ENCODE results near the gene STARD3NL. TPM values are rescaled to one million over a fixed set of nuclear protein-coding genes. Genes with fewer than 3 reads are reported as not detected.

Gene STARD3NL
- total RNA-seq, 1 experiment from 2014 or later, result 66.4 TPM

DNA sequence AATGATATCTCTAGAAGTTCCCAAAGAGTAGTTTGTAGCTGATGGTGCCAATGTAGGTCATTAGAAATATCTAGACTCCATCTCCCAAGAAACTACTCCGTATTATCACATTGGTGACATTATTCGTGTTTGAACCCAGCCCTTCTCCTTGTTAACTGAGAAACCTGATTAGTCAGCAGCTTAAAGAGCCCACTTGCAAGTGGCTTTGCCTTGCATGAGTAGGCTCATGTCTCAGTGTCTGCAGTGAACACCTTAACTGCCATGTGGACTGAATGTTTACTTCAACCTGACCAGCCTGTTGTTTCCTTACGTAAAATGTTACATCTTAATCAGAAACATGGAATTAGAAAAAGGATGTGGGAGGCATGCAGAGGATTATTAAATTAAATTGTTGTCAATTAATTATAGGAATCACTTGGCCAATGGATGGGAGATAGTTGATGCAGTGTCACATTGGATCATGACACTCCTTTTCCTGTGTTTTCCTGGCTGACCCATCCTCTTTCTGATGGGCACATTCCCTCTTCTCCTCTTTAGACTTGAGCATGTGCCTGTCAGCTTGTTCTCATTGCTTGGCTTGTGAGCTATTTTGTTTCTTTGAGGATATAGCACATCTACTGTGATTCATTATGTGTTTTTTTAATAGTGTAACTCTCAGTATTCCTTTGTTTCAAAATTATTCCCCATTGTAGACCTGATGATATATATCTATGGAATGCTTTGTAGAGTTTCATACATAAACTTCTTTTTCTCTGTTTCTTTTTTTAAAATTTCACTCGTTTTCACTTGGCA, 18.0 kb downstream of the STARD3NL start:
- peak overlapping the region; percentile 42 for H3K27ac Mint-ChIP-seq (ENCODE audit: unreplicated experiment)
- TF ChIP-seq, protein P1, sequence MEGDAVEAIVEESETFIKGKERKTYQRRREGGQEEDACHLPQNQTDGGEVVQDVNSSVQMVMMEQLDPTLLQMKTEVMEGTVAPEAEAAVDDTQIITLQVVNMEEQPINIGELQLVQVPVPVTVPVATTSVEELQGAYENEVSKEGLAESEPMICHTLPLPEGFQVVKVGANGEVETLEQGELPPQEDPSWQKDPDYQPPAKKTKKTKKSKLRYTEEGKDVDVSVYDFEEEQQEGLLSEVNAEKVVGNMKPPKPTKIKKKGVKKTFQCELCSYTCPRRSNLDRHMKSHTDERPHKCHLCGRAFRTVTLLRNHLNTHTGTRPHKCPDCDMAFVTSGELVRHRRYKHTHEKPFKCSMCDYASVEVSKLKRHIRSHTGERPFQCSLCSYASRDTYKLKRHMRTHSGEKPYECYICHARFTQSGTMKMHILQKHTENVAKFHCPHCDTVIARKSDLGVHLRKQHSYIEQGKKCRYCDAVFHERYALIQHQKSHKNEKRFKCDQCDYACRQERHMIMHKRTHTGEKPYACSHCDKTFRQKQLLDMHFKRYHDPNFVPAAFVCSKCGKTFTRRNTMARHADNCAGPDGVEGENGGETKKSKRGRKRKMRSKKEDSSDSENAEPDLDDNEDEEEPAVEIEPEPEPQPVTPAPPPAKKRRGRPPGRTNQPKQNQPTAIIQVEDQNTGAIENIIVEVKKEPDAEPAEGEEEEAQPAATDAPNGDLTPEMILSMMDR (IDR thresholded peaks at IDR 0.05; ENCODE audit: unreplicated experiment), result no peak
- H3K4me3 Mint-ChIP-seq (ENCODE audit: low read depth, unreplicated experiment), result no peak overlapping the region
- no peaks in the 10 kb centered on the region for H3K27me3 Mint-ChIP-seq (ENCODE audit: unreplicated experiment)
- peaks cover 23% of the 10 kb centered on the region for H3K4me1 Mint-ChIP-seq (ENCODE audit: low read depth, unreplicated experiment)
- BruUV-seq (replicated peaks), result no TSS peak
- CTCF ChIA-PET, result interaction anchor here (1.2 kb wide), 2 partner anchors 9 to 20 kb away, joined by 4 to 6 read pairs; no protein-coding TSS in a partner anchor
- no peak for DNase-seq
- no peaks in the 10 kb centered on the region for H3K36me3 Mint-ChIP-seq (ENCODE audit: insufficient read depth, unreplicated experiment)
- H3K9me3 Mint-ChIP-seq (ENCODE audit: low read depth, unreplicated experiment), result peaks cover 4% of the 10 kb centered on the region
- intact Hi-C loops (cut with micrococcal nuclease; ENCODE audit: unreplicated experiment), result no loop called here

DNA sequence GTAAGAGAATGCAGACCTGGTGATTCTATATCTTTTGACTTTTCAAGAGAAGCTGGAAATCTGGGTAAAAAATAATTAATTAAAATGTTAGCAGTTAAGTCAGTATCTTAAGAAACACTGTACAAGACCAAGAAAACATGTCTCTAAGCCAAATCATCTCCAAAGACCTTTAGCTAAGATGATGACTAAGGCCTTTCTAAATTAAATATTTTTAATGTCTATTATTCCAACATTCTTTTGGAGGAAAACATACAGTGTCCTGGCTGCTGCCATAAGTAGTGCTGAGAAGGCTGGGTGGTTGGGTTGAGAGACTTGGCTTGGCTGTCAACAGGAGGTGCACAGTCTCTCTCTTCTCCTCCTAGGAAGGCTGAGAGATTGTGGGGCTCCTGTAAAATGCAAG, 20.3 kb downstream of the STARD3NL start:
- Mint-ChIP-seq H3K36me3 (ENCODE audit: insufficient read depth, unreplicated experiment) (no peaks in the 10 kb centered on the region), H3K27ac (ENCODE audit: unreplicated experiment) (no peak overlapping the region), H3K27me3 (ENCODE audit: unreplicated experiment) (no peaks in the 10 kb centered on the region), H3K4me1 (ENCODE audit: low read depth, unreplicated experiment) (peaks cover 23% of the 10 kb centered on the region), H3K4me3 (ENCODE audit: low read depth, unreplicated experiment) (no peak overlapping the region), H3K9me3 (ENCODE audit: low read depth, unreplicated experiment) (no peaks in the 10 kb centered on the region)
- intact Hi-C loops (cut with micrococcal nuclease; ENCODE audit: unreplicated experiment), result no loop called here
- DNase-seq, result no peak
- CTCF ChIA-PET, result interaction anchor here (2.1 kb wide), 1 partner anchor 17 kb away, joined by 9 read pairs; no protein-coding TSS in a partner anchor
- no TSS peak for BruUV-seq (replicated peaks)
- TF ChIP-seq, protein P1 (IDR thresholded peaks at IDR 0.05; ENCODE audit: unreplicated experiment), result no peak

DNA sequence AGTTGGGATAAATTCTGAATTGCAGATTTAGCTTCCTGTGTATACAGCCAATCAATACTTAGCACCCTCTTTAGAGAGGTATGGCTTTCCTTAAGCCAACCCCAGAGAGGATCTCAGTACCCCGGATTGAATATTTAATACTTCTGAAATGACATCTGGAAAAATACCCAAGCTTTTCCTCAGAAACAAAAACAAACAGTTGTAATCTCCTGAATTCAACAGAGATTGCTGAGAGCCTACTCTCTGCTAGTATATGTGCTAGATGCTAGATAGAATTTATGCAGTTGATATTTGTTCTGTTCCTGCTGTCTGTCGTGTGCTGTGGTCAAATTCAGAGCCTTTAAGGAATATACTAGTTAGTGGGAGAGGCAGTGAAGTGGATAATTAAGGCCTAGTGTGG, 21.1 kb downstream of the STARD3NL start:
- no peaks in the 10 kb centered on the region for H3K27me3 Mint-ChIP-seq (ENCODE audit: unreplicated experiment)
- no peak for DNase-seq
- no peaks in the 10 kb centered on the region for H3K36me3 Mint-ChIP-seq (ENCODE audit: insufficient read depth, unreplicated experiment)
- H3K4me3 Mint-ChIP-seq (ENCODE audit: low read depth, unreplicated experiment), result no peak overlapping the region
- H3K27ac Mint-ChIP-seq (ENCODE audit: unreplicated experiment), result no peak overlapping the region
- TF ChIP-seq, protein P1 (IDR thresholded peaks at IDR 0.05; ENCODE audit: unreplicated experiment), result no peak
- peaks cover 23% of the 10 kb centered on the region for H3K4me1 Mint-ChIP-seq (ENCODE audit: low read depth, unreplicated experiment)
- H3K9me3 Mint-ChIP-seq (ENCODE audit: low read depth, unreplicated experiment), result peaks cover 2% of the 10 kb centered on the region
- CTCF ChIA-PET, result interaction anchor here (0.6 kb wide), 1 partner anchor 239 kb away, joined by 3 read pairs; no protein-coding TSS in a partner anchor
- no TSS peak for BruUV-seq (replicated peaks)
- intact Hi-C loops (cut with micrococcal nuclease; ENCODE audit: unreplicated experiment), result no loop called here

DNA sequence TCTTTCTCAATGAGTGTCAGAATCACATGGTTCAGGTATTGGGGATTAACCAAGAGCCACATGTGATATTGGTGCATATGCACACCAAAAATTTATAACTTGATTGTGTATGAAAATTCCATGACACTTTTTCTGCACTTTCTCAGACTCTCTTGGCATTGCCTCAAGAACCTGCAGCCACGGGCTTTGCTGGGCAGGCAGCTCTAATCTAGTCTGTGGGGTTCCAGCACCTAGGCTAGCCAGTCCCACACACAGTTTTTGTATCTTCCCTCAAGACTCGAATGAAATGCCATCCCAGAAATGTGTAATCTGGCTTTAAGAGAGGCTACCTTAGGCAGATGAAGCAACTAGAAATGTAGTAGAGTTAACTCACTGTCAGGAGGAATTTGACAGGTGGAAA, 21.7 kb downstream of the STARD3NL start:
- no TSS peak for BruUV-seq (replicated peaks)
- Mint-ChIP-seq H3K27me3 (ENCODE audit: unreplicated experiment) (no peaks in the 10 kb centered on the region), H3K4me1 (ENCODE audit: low read depth, unreplicated experiment) (peaks cover 23% of the 10 kb centered on the region), H3K4me3 (ENCODE audit: low read depth, unreplicated experiment) (no peak overlapping the region), H3K36me3 (ENCODE audit: insufficient read depth, unreplicated experiment) (no peaks in the 10 kb centered on the region), H3K9me3 (ENCODE audit: low read depth, unreplicated experiment) (peaks cover 2% of the 10 kb centered on the region), H3K27ac (ENCODE audit: unreplicated experiment) (no peak overlapping the region)
- intact Hi-C loops (cut with micrococcal nuclease; ENCODE audit: unreplicated experiment), result no loop called here
- TF ChIP-seq, protein P1 (IDR thresholded peaks at IDR 0.05; ENCODE audit: unreplicated experiment), result no peak
- DNase-seq, result no peak
- CTCF ChIA-PET, result interaction anchor here (0.6 kb wide), 2 partner anchors 134 to 238 kb away, joined by 3 read pairs; no protein-coding TSS in a partner anchor
